Esophagus muscularis mucosa (tissue), 4 donors: Measurements from ENCODE around the gene INTS7. TPM values are rescaled to one million over a fixed set of nuclear protein-coding genes. Genes with fewer than 3 reads are reported as not detected.

ENCODE experiments used
- DNase-seq: peaks from one replicate; pipeline ENCODE4 v3.0.0-alpha.2; 2017; ENCODE audit errors: extremely low spot score
- H3K27ac ChIP-seq, 4 donors: fragments of 200-600 bp; sonication (generic); replicated peaks in 1 of 4; 1 replicate in 3 of 4; 2 replicates in 1 of 4; pipeline ENCODE4 v1.5.1; 2016 to 2019; ENCODE audit warnings: mild to moderate bottlenecking in 1 of 4
- H3K27me3 ChIP-seq, 4 donors: fragments of 200-600 bp; sonication (generic); one replicate each; pipeline versions ENCODE4 v1.5.1 to v1.6.0; 2016 to 2019
- H3K36me3 ChIP-seq, 4 donors: fragments of 200-600 bp; sonication (generic); one replicate each; pipeline ENCODE4 v1.5.1; 2016 to 2019
- H3K4me1 ChIP-seq, 4 donors: fragments of 200-600 bp; sonication (generic); one replicate each; pipeline ENCODE4 v1.5.1; 2016 to 2019
- H3K4me3 ChIP-seq, 4 donors: fragments of 200-600 bp; sonication (generic); 1 replicate in 2 of 4; 2 replicates in 2 of 4; pipeline ENCODE4 v1.5.1; 2016 to 2019; ENCODE audit warnings: mild to moderate bottlenecking in 4 of 4, moderate library complexity in 1 of 4
- H3K9me3 ChIP-seq, 4 donors: fragments of 200-600 bp; sonication (generic); 1 replicate in 3 of 4; 2 replicates in 1 of 4; pipeline ENCODE4 v1.5.1; 2016 to 2019
- EP300 ChIP-seq: sonication (generic); formaldehyde crosslinking; IDR thresholded peaks from one replicate; pipeline ENCODE4 v1.6.1; 2017; ENCODE audit warnings: antibody characterized with exemption
- POLR2A ChIP-seq: fragments of 450-650 bp; IDR thresholded peaks from one replicate; pipeline ENCODE4 v1.6.1; 2017; ENCODE audit warnings: antibody characterized with exemption, moderate library complexity, mild to moderate bottlenecking, low read depth
- POLR2AphosphoS5 ChIP-seq, 2 donors: sonication (generic); formaldehyde crosslinking; IDR thresholded peaks; one replicate each; pipeline ENCODE4 v1.6.1; 2017; ENCODE audit warnings: antibody characterized with exemption in 2 of 2
- WGBS: methylation state at CpG from one replicate; pipeline ENCODE4 v1.1.5; 2018; 5-methylcytosine and 5-hydroxymethylcytosine counted together
- intact Hi-C: fragments of 100-400 bp; cut with DNase I; formaldehyde crosslinking; loops from one replicate; pipeline ENCODE4 v1.15.1; 2023
- total RNA-seq, 4 donors: library from RNA; depleted of rRNA; stranded (reverse); fragments of >200 nt; gene quantifications; one replicate each; pipeline versions ENCODE4 v1.1.0 to v1.2.1, GENCODE V29; 2016
- TF ChIP-seq, protein P1 (sequence below), 3 experiments: fragments of 200-600 bp in 2 of 3; fragments of 450-650 bp in 1 of 3; sonication (generic) in 2 of 3; IDR thresholded peaks; one replicate each; pipeline ENCODE4 v1.5.1; 2017 to 2019; ENCODE audit warnings: antibody characterized with exemption in 3 of 3, mild to moderate bottlenecking in 2 of 3, moderate library complexity in 1 of 3

INTS7 gene
- total RNA-seq, 4 donors from 2014 or later, result 6.0 to 15.4 (median 11.0) TPM

DNA sequence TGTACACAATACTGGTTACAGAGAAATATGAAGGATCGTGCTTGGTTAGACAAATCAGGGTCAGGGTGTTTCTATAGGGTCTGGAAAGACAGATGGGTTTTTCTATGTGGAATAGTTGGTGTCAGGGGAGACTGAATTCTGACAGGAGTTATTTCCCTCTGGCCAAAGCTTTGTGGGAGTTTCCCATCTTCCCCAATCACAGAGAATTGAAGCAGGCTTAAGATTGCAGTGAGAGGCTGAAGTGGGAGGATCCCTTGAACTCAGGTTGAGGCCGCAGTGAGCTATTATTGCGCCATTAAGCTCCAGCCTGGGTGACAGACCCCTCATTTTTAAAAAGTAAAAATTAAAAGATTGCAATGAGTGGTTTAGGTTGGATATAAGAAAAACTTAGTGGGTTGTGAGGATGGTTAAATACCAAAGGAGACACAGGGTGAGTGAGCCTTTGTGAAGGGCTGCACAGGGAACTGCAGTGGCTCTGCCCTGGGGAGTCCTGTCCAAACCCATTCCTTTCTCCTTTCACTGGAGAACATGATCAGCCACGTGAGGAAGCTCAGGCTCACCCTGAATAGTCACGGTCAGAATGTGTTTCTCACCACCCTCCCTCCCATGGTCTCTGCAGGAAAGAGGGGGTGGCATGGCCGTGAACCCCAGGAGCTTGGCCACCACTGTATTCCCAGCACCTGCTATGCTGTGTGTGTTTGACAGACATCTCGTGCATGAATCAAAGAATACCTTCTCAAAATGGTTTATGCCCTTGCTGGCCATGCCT lies 101.2 kb downstream of the INTS7 start:
- no peak overlapping the region for H3K4me3 ChIP-seq
- peaks cover 0 to 8% (median 3%) of the 10 kb centered on the region in 4 donors for H3K4me1 ChIP-seq
- intact Hi-C loops, result no loop called here
- no peaks in the 10 kb centered on the region for H3K36me3 ChIP-seq
- peaks cover 0 to 27% (median 0%) of the 10 kb centered on the region in 4 donors for H3K27me3 ChIP-seq
- DNase-seq, result peak; percentile 55
- no peak overlapping the region for H3K27ac ChIP-seq
- TF ChIP-seq, protein P1, sequence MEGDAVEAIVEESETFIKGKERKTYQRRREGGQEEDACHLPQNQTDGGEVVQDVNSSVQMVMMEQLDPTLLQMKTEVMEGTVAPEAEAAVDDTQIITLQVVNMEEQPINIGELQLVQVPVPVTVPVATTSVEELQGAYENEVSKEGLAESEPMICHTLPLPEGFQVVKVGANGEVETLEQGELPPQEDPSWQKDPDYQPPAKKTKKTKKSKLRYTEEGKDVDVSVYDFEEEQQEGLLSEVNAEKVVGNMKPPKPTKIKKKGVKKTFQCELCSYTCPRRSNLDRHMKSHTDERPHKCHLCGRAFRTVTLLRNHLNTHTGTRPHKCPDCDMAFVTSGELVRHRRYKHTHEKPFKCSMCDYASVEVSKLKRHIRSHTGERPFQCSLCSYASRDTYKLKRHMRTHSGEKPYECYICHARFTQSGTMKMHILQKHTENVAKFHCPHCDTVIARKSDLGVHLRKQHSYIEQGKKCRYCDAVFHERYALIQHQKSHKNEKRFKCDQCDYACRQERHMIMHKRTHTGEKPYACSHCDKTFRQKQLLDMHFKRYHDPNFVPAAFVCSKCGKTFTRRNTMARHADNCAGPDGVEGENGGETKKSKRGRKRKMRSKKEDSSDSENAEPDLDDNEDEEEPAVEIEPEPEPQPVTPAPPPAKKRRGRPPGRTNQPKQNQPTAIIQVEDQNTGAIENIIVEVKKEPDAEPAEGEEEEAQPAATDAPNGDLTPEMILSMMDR (IDR thresholded peaks at IDR 0.05), result no peak
- TF ChIP-seq POLR2AphosphoS5 (IDR thresholded peaks at IDR 0.05) (no peak), POLR2A (no peak), EP300 (no peak)
- no peaks in the 10 kb centered on the region for H3K9me3 ChIP-seq
- 70% methylated on average over 5 of the region's 7 CpGs for WGBS

DNA sequence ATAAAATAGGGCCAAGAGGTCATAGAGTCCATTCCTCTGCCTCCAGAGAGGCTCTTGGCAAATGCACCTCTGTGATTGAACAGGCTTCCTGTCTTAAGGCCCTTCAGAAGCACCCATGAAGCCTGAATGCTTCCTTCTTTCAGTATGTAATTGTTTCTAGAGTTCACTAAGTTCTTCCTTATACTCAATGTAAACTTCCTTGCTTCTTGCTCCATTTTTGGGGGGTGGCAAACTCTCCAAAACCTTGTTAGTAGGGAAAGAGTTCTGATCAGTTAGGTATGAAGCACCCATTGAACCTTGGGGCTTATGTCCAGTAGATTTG lies 102.5 kb downstream of the INTS7 start:
- intact Hi-C loops, result no loop called here
- TF ChIP-seq, protein P1 (IDR thresholded peaks at IDR 0.05), result no peak
- TF ChIP-seq EP300 (no peak), POLR2AphosphoS5 (IDR thresholded peaks at IDR 0.05) (no peak), POLR2A (no peak)
- Histone ChIP-seq H3K9me3 (no peaks in the 10 kb centered on the region), H3K4me3 (no peak overlapping the region), H3K36me3 (no peaks in the 10 kb centered on the region), H3K27ac (no peak overlapping the region), H3K27me3 (peaks cover 0 to 27% (median 0%) of the 10 kb centered on the region in 4 donors), H3K4me1 (peaks cover 0 to 7% (median 0%) of the 10 kb centered on the region in 4 donors)
- DNase-seq, result no peak

DNA sequence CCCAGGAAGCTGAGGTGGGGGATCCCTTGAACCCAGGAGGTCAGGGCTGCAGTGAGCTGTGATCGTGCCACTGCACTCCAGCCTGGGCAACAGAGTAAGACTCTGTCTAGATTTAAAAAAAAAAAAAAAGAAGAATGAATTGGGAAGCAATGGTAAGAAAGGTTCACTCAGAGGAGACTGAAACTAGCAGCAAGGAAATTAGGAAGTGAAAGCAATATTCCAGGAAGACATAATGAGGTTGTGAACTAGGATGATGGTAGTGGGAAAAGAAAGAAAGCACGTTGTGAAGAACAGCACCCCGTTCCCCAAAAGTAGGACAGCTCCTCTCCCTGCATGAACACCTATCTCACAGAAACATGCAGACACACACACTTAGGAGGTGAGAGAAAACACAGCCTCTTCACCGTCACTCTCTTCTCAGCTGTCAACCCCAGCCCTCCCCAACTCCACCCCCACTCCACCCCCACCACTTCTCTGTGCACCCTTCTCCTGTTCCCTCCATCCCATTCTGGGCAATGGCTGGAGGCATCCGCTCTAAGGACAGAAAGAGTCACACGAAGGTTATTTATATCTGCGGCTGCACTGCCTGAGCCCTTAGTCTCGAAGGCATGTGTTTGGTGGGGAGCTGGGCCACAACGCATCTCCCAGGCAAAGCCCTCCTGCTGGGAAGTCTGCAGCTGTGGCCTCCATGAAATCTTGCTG lies 103.0 kb downstream of the INTS7 start:
- no peak overlapping the region for H3K27ac ChIP-seq
- DNase-seq, result peak; percentile 55
- no peaks in the 10 kb centered on the region for H3K9me3 ChIP-seq
- no peaks in the 10 kb centered on the region for H3K36me3 ChIP-seq
- TF ChIP-seq EP300 (no peak), POLR2AphosphoS5 (IDR thresholded peaks at IDR 0.05) (no peak), POLR2A (no peak)
- TF ChIP-seq, protein P1 (IDR thresholded peaks at IDR 0.05), result no peak
- H3K27me3 ChIP-seq, result peaks cover 0 to 27% (median 0%) of the 10 kb centered on the region in 4 donors
- no peak overlapping the region for H3K4me3 ChIP-seq
- H3K4me1 ChIP-seq, result peaks cover 0 to 7% (median 0%) of the 10 kb centered on the region in 4 donors
- intact Hi-C loops, result no loop called here
- WGBS, result 65% methylated on average over 9 of the region's 9 CpGs

DNA sequence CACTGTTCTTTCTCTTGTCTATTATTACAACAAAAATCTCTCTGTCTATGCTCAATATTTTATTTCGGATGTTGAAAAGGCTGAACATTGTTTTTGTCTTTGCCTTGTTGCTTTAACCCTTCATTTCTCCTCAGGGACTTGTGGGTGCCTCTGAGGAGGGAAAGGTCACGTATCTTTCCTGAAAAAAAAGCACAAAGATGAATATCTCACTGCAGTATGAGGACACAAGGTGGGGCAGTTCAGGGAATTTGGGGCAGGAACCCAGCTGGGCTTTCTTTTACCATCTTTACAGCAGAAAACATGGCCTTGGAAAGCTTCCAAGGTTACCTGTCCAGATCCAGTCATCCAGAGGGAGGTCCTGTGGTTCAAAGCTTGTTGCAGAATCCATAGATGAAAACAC lies 105.7 kb downstream of the INTS7 start:
- TF ChIP-seq POLR2AphosphoS5 (IDR thresholded peaks at IDR 0.05) (no peak), POLR2A (no peak), EP300 (no peak)
- TF ChIP-seq, protein P1 (IDR thresholded peaks at IDR 0.05), result no peak
- no peaks in the 10 kb centered on the region for H3K9me3 ChIP-seq
- H3K27me3 ChIP-seq, result peaks cover 0 to 27% (median 0%) of the 10 kb centered on the region in 4 donors
- peaks cover 0 to 4% (median 0%) of the 10 kb centered on the region in 4 donors for H3K4me1 ChIP-seq
- no peak for DNase-seq
- H3K27ac ChIP-seq, result no peak overlapping the region
- intact Hi-C loops, result no loop called here
- no peaks in the 10 kb centered on the region for H3K36me3 ChIP-seq
- H3K4me3 ChIP-seq, result no peak overlapping the region
- WGBS, result 93% methylated on average over 2 of the region's 2 CpGs
